Smooth muscle cell (in vitro differentiated cells): ENCODE measurements around the gene ZNF432. TPM values are rescaled to one million over a fixed set of nuclear protein-coding genes. Genes with fewer than 3 reads are reported as not detected.

Experiments
- DNase-seq: peaks from one replicate; lab custom pipeline; 2025; ENCODE audit not compliant: unreplicated experiment; lab: John Stamatoyannopoulos, UW
- H2AFZ ChIP-seq: fragments of 200-600 bp; sonication (generic); 2 replicates; pipeline ENCODE4 v1.6.0; 2016; ENCODE audit warnings: antibody characterized with exemption, low read depth, mild to moderate bottlenecking
- H3F3A ChIP-seq: fragments of 200-600 bp; sonication (generic); 2 replicates; pipeline ENCODE4 v1.6.0; 2017; ENCODE audit warnings: antibody characterized with exemption, low read depth
- H3K27ac ChIP-seq: fragments of 200-600 bp; sonication (generic); 2 replicates; pipeline ENCODE4 v1.5.1; 2016; ENCODE audit warnings: low read depth, mild to moderate bottlenecking
- H3K27me3 ChIP-seq: fragments of 200-600 bp; sonication (generic); 2 replicates; pipeline ENCODE4 v1.6.1; 2016; ENCODE audit warnings: low read depth, mild to moderate bottlenecking
- H3K36me3 ChIP-seq: fragments of 200-600 bp; sonication (generic); 2 replicates; pipeline ENCODE4 v1.5.1; 2016; ENCODE audit warnings: low read depth
- H3K4me1 ChIP-seq: fragments of 200-600 bp; sonication (generic); 2 replicates; pipeline ENCODE4 v1.5.1; 2016; ENCODE audit warnings: low read depth
- H3K4me2 ChIP-seq: fragments of 200-600 bp; sonication (generic); 2 replicates; pipeline ENCODE4 v1.6.0; 2016; ENCODE audit warnings: mild to moderate bottlenecking
- H3K4me3 ChIP-seq: fragments of 200-600 bp; sonication (generic); 2 replicates; pipeline ENCODE4 v1.5.1; 2016; ENCODE audit warnings: mild to moderate bottlenecking
- H3K79me2 ChIP-seq: fragments of 200-600 bp; sonication (generic); 2 replicates; pipeline ENCODE4 v1.6.0; 2016; ENCODE audit warnings: low read depth, mild to moderate bottlenecking
- H3K9ac ChIP-seq: fragments of 200-600 bp; sonication (generic); 2 replicates; pipeline ENCODE4 v1.6.0; 2016; ENCODE audit warnings: low read depth
- H3K9me3 ChIP-seq: fragments of 200-600 bp; sonication (generic); replicated peaks from 2 replicates; pipeline ENCODE4 v1.5.1; 2016; ENCODE audit warnings: low read depth
- H4K20me1 ChIP-seq: fragments of 200-600 bp; sonication (generic); 2 replicates; pipeline ENCODE4 v1.6.0; 2016; ENCODE audit warnings: low read depth
- CTCF ChIP-seq: fragments of 200-600 bp; sonication (generic); IDR thresholded peaks from 2 replicates; pipeline ENCODE4 v1.5.1; 2017; ENCODE audit warnings: borderline replicate concordance, mild to moderate bottlenecking, antibody characterized with exemption; ENCODE audit not compliant: insufficient read depth, poor library complexity, severe bottlenecking
- WGBS: methylation state at CpG from one replicate; pipeline ENCODE4 v1.1.7; 2016; ENCODE audit warnings: low lambda C conversion rate; 5-methylcytosine and 5-hydroxymethylcytosine counted together
- polyA plus RNA-seq: library from polyadenylated mRNA; unstranded; fragments of >200 nt; fragmentation: Nextera tagmentation; extraction: Ambion mirVana; gene quantifications from 2 replicates; pipeline ENCODE4 v1.2.1, GENCODE V29; 2016
- total RNA-seq: library from RNA; depleted of rRNA; stranded (reverse); fragments of >200 nt; gene quantifications from 2 replicates; pipeline ENCODE4 v1.2.3, GENCODE V29; 2014

Gene ZNF432
- total and polyA plus RNA-seq, 2 experiments from 2014 or later, result 4.2 to 18.3 TPM

DNA sequence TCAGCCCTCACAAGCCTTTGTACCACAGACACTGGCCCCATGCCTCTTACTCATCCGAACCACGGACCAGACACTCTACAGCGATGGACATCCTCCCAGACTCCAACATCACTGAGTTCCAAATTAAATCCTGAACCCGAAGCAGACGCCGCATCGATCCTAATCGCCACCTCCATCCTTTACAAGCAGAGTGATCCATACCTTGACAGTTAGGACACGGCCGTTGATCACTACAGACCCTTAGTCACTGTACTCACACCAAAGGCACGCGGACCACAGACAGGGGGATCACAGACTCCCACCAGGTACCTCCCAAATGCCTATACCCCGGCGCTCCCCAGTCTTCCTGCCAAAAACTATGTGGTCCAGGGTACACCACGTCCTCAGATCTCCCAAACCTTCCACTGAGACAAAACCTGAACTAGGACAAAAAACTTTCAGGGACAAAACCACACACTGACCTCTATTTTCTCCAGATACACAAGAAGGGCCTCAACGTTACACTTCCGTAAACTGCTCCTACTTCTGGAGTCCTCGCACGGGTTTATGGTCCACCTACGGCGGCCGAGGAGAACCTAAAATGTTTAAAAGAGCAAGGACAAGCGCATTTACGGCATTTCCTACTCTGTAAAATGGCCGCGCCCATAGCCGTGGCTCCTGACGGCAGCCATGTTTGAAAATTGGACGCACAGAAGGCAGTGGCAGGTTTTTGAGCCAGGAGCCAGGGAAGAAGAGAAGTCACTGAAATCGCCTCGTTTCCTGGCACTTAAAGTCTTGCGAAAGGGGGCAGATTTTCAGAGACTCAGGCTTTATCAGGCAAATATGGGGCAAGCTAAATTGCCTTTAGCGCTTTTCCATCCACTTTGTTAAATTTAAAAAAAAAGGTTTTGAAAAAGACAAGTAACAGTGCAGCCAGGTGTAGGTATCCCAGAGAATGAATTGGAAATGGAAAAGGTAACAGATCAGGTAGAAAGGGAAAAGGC is 62.0 kb downstream of the ZNF432 start, which contains the start of gene ZNF350:
ZNF350 (minus strand) TSS at position 532 of the 983 bp plus-strand sequence. CDS start 12,480 bp downstream, outside the sequence.
- Histone ChIP-seq H3K27ac (peak within 1 kb of the TSS; percentile 49), H3K36me3 (no peaks in the 10 kb centered on the region), H3K9me3 (peaks cover 22% of the 10 kb centered on the region), H3F3A (no peaks in the 10 kb centered on the region), H3K4me1 (no peaks in the 10 kb centered on the region), H4K20me1 (no peaks in the 10 kb centered on the region), H3K4me3 (peak within 1 kb of the TSS; percentile 75), H3K27me3 (no peaks in the 10 kb centered on the region), H3K79me2 (peaks cover 16% of the 10 kb centered on the region), H3K4me2 (peak within 1 kb of the TSS; percentile 83), H3K9ac (peak within 1 kb of the TSS; percentile 74), H2AFZ (peak within 1 kb of the TSS; percentile 88)
- TF ChIP-seq CTCF, result no peak
- 54% methylated on average over 33 of the region's 33 CpGs for WGBS
- peak; percentile 1 for DNase-seq

DNA sequence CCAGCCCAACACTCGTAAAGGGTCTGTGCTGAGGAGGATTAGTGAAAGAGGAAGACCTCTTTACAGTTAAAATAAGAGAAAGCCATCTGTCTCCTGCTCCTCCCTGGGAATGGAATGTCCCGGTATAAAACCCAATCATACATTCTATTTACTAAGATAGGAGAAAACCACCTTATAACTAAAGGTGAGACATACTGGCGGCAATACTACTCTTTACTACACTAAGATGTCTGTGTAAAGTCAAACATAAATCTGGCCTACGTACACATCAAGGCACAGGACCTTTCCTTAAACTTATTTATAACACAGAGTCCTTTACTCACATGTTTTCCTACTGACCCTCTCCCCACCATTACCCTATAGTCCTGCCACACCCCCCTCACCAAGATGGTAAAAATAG is 65.3 kb downstream of the ZNF432 start:
- Histone ChIP-seq H3F3A (no peaks in the 10 kb centered on the region), H3K27ac (no peak overlapping the region), H3K27me3 (no peaks in the 10 kb centered on the region), H3K36me3 (no peaks in the 10 kb centered on the region), H3K79me2 (peaks cover 16% of the 10 kb centered on the region), H3K9ac (no peak overlapping the region), H3K4me3 (no peak overlapping the region), H3K4me2 (no peak overlapping the region), H3K4me1 (no peaks in the 10 kb centered on the region), H3K9me3 (peaks cover 6% of the 10 kb centered on the region), H2AFZ (no peak overlapping the region), H4K20me1 (no peaks in the 10 kb centered on the region)
- no peak for DNase-seq
- TF ChIP-seq CTCF, result no peak
- 89% methylated on average over 4 of the region's 4 CpGs for WGBS

Other genes starting within 250 kb of the ZNF432 start
- 5.8 and 20.3 TPM in 2 replicates for gene ZNF577, start 160.9 kb downstream of the ZNF432 start, total RNA-seq
- 4.8 and 6.5 TPM in 2 replicates for gene ZNF577, start 160.9 kb downstream of the ZNF432 start, polyA plus RNA-seq
- gene ZNF649, start 143.8 kb downstream of the ZNF432 start, total RNA-seq, result 6.1 and 8.7 TPM in 2 replicates
- 3.2 and 4.1 TPM in 2 replicates for gene ZNF649, start 143.8 kb downstream of the ZNF432 start, polyA plus RNA-seq
- 3.9 and 6.3 TPM in 2 replicates for gene ZNF613, start 121.4 kb downstream of the ZNF432 start, total RNA-seq
- gene ZNF613, start 121.4 kb downstream of the ZNF432 start, polyA plus RNA-seq, result 3.5 and 3.8 TPM in 2 replicates
- 3.9 and 5.2 TPM in 2 replicates for gene ZNF350, start 62.0 kb downstream of the ZNF432 start, total RNA-seq
- gene ZNF350, start 62.0 kb downstream of the ZNF432 start, polyA plus RNA-seq, result 3.0 and 3.4 TPM in 2 replicates
- gene ZNF615, start 40.6 kb downstream of the ZNF432 start, total RNA-seq, result 13.2 and 23.6 TPM in 2 replicates
- 3.5 and 4.5 TPM in 2 replicates for gene ZNF615, start 40.6 kb downstream of the ZNF432 start, polyA plus RNA-seq
- gene ZNF614, start 20.5 kb downstream of the ZNF432 start, total RNA-seq, result 11.1 and 17.8 TPM in 2 replicates
- gene ZNF614, start 20.5 kb downstream of the ZNF432 start, polyA plus RNA-seq, result 5.9 and 7.9 TPM in 2 replicates
- 37.4 and 50.6 TPM in 2 replicates for gene ZNF841, start 46.9 kb upstream of the ZNF432 start, total RNA-seq
- gene ZNF841, start 46.9 kb upstream of the ZNF432 start, polyA plus RNA-seq, result 7.8 and 7.9 TPM in 2 replicates
- 11.3 and 13.2 TPM in 2 replicates for gene ZNF616, start 91.1 kb upstream of the ZNF432 start, total RNA-seq
- gene ZNF616, start 91.1 kb upstream of the ZNF432 start, polyA plus RNA-seq, result 4.8 and 8.7 TPM in 2 replicates
- gene ZNF836, start 122.8 kb upstream of the ZNF432 start, total RNA-seq, result 5.7 TPM in 2 replicates
- 3.2 and 3.3 TPM in 2 replicates for gene ZNF836, start 122.8 kb upstream of the ZNF432 start, polyA plus RNA-seq
- gene PPP2R1A, start 141.2 kb upstream of the ZNF432 start, total RNA-seq, result 121 and 160 TPM in 2 replicates
- 256 and 265 TPM in 2 replicates for gene PPP2R1A, start 141.2 kb upstream of the ZNF432 start, polyA plus RNA-seq
- 16.2 and 18.7 TPM in 2 replicates for gene ZNF766, start 220.7 kb upstream of the ZNF432 start, total RNA-seq
- 15.6 and 24.9 TPM in 2 replicates for gene ZNF766, start 220.7 kb upstream of the ZNF432 start, polyA plus RNA-seq
- 7.4 and 7.5 TPM in 2 replicates for gene ZNF480, start 248.3 kb upstream of the ZNF432 start, total RNA-seq
- 10.7 and 11.0 TPM in 2 replicates for gene ZNF480, start 248.3 kb upstream of the ZNF432 start, polyA plus RNA-seq